Colonic mucosa (tissue), 4 donors: ENCODE data around the gene IGDCC3. TPM values are rescaled to one million over a fixed set of nuclear protein-coding genes. Genes with fewer than 3 reads are reported as not detected.
A peak's percentile ranks its signal among the peaks of the same experiment; 100 is the strongest.

ENCODE experiments used
- DNase-seq: peaks from one replicate; pipeline ENCODE4 v3.0.0-alpha.2; 2020
- H3K27ac ChIP-seq: fragments of 200-600 bp; one replicate; pipeline ENCODE4 v1.8.0; 2021
- H3K27me3 ChIP-seq: fragments of 200-600 bp; one replicate; pipeline ENCODE4 v1.8.0; 2021
- H3K36me3 ChIP-seq: fragments of 200-600 bp; one replicate; pipeline ENCODE4 v1.8.0; 2021
- H3K4me1 ChIP-seq: fragments of 200-600 bp; one replicate; pipeline ENCODE4 v1.8.0; 2021; ENCODE audit warnings: mild to moderate bottlenecking
- H3K4me3 ChIP-seq: fragments of 200-600 bp; one replicate; pipeline ENCODE4 v1.8.0; 2021
- H3K9ac ChIP-seq, 2 donors: one replicate each; pipeline ENCODE4 v1.7.0; 2013; ENCODE audit warnings: control low read depth in 2 of 2, low read depth in 2 of 2, low read length in 2 of 2
- H3K9me3 ChIP-seq: fragments of 200-600 bp; one replicate; pipeline ENCODE4 v1.8.0; 2021
- intact Hi-C: fragments of 100-400 bp; cut with DNase I; formaldehyde crosslinking; loops from one replicate; pipeline ENCODE4 v1.14.1; 2022
- total RNA-seq, 2 donors: library from RNA; stranded (reverse); fragmentation: NEBNext Ultra II Directional in 1 of 2; extraction: Animal tissue kit (Norgen Biotek cat#: 25700) in 1 of 2; gene quantifications; one replicate each; pipeline ENCODE4 v1.2.1, GENCODE V29; 2021
- TF ChIP-seq, protein P1 (sequence below): fragments of 200-600 bp; IDR thresholded peaks from one replicate; pipeline ENCODE4 v1.8.0; 2022; ENCODE audit warnings: antibody characterized with exemption, mild to moderate bottlenecking
- donor health status: healthy.
- donor health status: DM: no; HTN: no; CAD: no.
- donor health status: DM: no; HTN: no; CAD: no.

The IGDCC3 gene
- total RNA-seq, 2 donors from 2014 or later: 0.12 TPM; not detected in 1

DNA sequence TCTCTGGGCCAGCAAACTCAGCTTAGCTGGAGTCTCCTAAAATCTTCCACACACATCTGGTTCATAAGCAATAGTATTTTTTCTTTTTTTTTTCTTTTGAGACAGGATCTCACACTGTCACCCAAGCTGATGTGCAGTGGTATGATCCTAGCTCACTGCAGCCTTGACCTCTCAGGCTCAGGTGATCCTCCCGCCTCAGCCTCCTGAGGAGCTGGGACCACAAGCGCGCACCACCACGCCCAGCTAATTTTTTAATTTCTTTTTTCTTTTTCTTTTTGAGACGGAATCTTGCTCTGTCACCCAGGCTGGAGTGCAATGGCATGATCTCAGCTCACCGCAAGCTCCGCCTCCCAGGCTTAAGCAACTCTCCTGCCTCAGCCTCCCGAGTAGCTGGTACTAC, 39.0 kb downstream of the IGDCC3 start:
- intact Hi-C loops: no loop called here
- Histone ChIP-seq H3K27ac (no peak overlapping the region), H3K36me3 (no peaks in the 10 kb centered on the region), H3K4me3 (no peak overlapping the region), H3K27me3 (no peaks in the 10 kb centered on the region), H3K4me1 (no peaks in the 10 kb centered on the region), H3K9me3 (no peaks in the 10 kb centered on the region), H3K9ac (no peak overlapping the region)
- DNase-seq: no peak
- TF ChIP-seq, protein P1, sequence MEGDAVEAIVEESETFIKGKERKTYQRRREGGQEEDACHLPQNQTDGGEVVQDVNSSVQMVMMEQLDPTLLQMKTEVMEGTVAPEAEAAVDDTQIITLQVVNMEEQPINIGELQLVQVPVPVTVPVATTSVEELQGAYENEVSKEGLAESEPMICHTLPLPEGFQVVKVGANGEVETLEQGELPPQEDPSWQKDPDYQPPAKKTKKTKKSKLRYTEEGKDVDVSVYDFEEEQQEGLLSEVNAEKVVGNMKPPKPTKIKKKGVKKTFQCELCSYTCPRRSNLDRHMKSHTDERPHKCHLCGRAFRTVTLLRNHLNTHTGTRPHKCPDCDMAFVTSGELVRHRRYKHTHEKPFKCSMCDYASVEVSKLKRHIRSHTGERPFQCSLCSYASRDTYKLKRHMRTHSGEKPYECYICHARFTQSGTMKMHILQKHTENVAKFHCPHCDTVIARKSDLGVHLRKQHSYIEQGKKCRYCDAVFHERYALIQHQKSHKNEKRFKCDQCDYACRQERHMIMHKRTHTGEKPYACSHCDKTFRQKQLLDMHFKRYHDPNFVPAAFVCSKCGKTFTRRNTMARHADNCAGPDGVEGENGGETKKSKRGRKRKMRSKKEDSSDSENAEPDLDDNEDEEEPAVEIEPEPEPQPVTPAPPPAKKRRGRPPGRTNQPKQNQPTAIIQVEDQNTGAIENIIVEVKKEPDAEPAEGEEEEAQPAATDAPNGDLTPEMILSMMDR: no peak

DNA sequence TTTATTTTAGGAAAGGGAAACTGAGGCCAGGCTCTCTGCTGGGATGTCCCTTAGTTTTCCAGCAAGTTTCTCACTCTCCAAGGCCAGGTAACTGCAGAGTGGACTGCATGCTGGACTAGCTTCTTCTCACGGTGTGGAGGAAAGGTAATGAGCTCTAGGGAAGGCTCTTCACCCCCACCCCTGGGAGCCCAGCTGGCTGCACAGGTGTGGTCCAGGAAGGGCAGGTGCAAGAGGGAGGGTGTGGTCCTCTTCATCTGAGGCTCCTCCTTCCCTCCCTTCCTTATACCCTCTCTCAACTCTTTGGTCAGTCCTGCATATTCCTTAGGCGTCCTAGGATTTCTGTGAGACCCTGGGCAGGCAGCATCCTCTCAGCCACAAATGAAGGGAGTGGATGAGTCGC, 39.4 kb downstream of the IGDCC3 start:
- no peak overlapping the region for H3K9ac ChIP-seq
- DNase-seq: peak; percentile 82
- intact Hi-C loops: no loop called here
- no peaks in the 10 kb centered on the region for H3K9me3 ChIP-seq
- H3K27ac ChIP-seq: no peak overlapping the region
- no peaks in the 10 kb centered on the region for H3K36me3 ChIP-seq
- H3K27me3 ChIP-seq: no peaks in the 10 kb centered on the region
- TF ChIP-seq, protein P1: no peak
- H3K4me1 ChIP-seq: no peaks in the 10 kb centered on the region
- no peak overlapping the region for H3K4me3 ChIP-seq

DNA sequence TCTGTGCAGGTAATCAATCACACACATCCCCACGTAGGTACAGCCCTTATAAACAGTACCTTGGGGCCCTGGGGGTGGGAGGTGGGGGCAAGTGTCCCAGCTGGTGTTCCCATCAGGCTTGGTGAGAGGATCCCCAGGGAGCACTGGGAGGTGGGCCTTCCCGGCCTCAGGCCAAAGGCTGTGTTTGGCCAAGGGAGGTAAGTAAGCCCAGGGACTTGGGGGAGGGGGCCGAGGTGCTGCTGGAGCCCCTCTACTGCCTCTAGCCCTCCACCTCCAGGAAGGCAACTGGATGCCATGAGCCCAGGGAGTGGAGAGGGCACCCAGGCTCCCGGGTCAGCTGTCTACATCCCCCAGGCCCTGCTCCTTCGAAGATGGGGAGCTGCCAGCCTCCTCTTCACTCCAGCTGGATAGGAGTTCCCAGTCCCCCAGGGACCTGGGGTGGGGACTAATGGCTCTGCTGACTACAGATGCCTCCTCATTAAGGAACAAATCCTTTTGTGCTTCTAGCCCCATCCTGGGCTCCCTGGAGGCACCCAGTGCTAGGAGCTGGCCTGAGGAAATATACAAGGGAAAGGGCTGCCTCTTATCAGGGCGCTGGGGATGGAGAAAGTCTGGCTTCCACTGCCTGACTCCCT, 40.2 kb downstream of the IGDCC3 start:
- Histone ChIP-seq H3K27ac (no peak overlapping the region), H3K9me3 (no peaks in the 10 kb centered on the region), H3K4me1 (no peaks in the 10 kb centered on the region), H3K27me3 (no peaks in the 10 kb centered on the region), H3K9ac (no peak overlapping the region), H3K36me3 (no peaks in the 10 kb centered on the region), H3K4me3 (no peak overlapping the region)
- intact Hi-C loops: no loop called here
- TF ChIP-seq, protein P1: no peak
- DNase-seq: no peak

DNA sequence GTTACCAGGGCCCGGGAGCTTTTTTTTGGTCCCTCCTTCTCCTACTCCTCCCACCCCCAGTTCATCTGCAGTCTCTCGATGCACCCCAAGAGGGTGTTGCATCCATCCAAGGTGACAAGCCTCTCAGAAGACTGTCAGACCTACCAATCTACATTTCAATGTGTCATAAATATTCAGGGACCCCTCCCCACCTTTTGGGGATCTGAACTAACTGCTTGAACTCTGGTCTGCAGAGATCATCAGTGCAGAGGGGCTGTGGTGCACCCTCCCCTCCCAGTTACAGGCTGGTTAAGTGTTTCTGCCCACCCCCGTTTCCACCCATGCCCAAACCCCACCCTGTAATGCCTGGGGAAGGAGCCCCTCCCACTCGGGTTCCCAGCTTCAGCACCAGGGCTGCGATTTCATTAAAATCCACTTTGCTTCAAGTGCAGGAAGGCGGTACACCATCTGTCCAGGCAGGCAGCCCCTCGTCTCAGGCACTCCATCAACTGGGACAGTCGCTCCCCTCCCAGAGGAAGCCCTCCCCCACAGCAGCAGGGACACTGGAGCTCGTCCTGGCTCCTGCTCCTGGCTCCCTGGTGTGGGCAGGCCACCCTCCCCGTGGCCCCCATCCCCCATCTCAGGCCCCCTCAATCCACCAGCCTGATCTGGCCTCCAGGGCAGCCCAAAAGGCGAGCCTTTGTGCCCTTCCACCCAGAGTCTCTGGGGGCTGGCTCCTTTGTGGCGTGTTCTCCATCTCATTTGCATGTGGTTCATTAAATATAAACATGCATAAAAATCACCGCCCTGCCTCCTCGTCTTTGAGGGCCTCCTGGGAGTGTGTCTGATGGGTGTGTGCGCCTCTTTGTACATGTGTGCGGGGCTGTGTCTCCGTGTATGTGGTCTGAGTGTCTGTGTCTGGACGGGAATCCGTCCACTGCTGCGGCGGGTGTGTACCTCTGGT, 41.0 kb downstream of the IGDCC3 start:
- TF ChIP-seq, protein P1: no peak
- intact Hi-C loops: no loop called here
- Histone ChIP-seq H3K27ac (no peak overlapping the region), H3K9ac (no peak overlapping the region), H3K9me3 (no peaks in the 10 kb centered on the region), H3K36me3 (no peaks in the 10 kb centered on the region), H3K4me3 (no peak overlapping the region), H3K27me3 (no peaks in the 10 kb centered on the region), H3K4me1 (no peaks in the 10 kb centered on the region)
- DNase-seq: no peak

DNA sequence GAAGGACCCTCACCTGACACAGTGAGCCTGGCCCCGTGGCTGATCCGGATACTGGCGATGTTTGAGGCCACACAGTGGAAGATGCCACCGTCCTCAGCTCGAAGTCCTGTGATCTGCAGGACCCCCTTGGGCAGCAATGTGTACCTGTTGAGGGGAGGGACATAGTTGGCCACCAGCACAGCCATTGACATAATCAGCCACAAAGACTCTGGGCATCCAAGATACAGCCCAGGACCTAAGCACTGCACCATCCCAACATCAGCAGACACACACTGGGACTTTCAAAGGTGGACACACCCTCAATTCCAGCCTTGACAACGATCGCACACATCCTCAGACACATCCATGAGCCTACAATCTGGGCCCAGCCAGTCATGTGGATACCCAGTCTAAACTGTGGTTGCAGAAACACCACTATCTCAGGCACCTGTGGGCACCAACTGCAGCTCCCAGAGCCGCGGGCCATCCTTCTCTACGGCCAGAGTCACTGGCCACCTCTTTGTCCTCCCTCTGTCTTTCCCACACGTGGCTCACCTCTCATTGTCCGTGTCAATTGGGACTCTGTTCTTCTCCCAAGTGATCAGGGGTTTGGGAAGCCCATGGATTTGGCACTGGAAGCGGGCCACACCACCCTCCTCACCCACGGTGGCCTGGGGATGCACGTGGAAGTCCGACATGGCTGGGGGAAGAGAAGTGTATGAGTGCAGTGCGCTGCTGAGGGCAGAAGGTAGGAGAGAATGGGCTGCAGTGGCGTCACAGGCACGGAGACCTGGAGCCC, 42.3 kb downstream of the IGDCC3 start:
- DNase-seq: no peak
- TF ChIP-seq, protein P1: no peak
- Histone ChIP-seq H3K27ac (no peak overlapping the region), H3K9me3 (no peaks in the 10 kb centered on the region), H3K4me1 (no peaks in the 10 kb centered on the region), H3K4me3 (no peak overlapping the region), H3K27me3 (no peaks in the 10 kb centered on the region), H3K9ac (no peak overlapping the region), H3K36me3 (no peaks in the 10 kb centered on the region)
- intact Hi-C loops: no loop called here
